HG02642 (cell line): ENCODE data around the gene SCGN.

Source experiments
- ATAC-seq: cut with Tn5 transposase; IDR thresholded peaks from one replicate; pipeline ENCODE4 v1.9.1; 2021; ENCODE audit warnings: mild to moderate bottlenecking; ENCODE audit not compliant: unreplicated experiment, poor library complexity

Gene SCGN

GRCh38 chr6:25682324-25682723 is 30.3 kb downstream of the SCGN start:
- ATAC-seq = no peak

GRCh38 chr6:25684565-25684964 is 32.5 kb downstream of the SCGN start:
- no peak for ATAC-seq

DNA sequence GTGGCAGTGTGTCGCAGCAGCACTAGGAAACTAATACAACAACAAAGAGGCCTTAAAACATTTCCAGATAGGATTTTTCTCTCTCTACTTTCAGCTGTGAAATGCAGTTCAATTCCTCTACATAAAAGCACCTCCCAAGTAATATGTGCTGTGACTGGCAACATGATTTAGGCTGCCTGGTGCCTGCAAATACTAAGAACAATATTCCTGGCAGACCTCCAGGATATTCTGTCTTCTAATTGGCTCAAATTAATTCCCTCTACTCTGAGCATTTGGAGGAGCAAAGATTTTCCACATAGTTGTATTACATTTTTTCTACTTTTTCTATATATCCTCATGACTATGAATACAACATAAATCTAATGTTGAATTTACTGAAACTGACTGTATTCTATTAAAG is 33.2 kb downstream of the SCGN start:
- no peak for ATAC-seq

GRCh38 chr6:25685896-25686295 is 33.9 kb downstream of the SCGN start:
- ATAC-seq = no peak

DNA sequence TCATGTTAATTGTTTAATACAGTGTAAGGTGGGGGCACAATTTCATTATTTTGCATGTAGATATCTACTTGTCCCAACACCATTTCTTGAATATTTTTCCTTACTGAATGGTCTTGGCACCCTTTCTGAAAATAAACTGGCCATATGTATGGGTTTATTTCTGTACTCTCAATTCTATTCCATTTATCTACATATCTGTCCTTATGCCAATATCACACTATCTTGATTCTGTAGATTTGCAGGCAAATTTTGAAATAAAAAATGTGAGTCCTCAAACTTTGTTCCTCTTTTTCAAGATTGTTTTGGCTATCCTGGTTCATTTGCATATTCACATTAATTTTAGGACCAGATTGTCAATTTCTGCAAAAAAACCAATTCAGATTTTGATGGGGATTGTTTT is 34.8 kb downstream of the SCGN start:
- ATAC-seq = no peak

DNA sequence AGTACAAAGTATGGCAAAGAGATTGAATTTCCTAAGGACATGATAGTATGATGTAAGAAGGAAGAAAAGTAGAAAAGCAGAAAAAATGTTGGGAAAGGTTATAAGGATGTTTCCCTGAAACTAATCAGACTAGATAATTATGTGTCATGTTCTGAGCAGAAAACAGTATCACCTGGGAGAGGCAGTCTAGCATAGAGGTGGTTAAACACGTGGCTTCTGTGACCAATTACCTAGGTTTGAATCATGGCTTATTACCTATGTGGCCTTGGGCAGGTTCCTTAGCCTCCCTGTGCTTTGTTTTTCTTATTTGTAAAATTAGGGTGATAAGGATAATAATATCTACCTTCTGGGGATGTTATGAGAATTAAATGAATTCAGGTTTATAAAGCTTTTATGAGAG is 38.0 kb downstream of the SCGN start:
- ATAC-seq = no peak

DNA sequence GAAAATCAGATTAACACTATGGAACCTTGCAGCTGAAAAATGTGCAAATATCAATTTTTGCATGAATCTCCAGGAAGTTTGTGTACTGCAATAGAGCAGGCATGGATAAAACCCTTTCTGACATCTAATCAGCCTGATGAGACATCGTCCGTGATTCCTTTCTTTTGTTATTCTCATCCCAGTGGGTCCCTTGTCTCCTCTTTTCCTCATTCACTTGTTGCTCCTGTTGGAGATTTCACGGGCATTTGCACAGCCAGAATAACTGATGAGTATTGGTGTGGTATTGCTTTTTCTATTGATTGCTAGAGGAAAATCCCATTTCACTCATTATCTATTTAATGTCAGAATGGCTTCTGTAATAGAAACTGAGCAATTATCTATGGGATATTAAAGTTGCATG is 39.9 kb downstream of the SCGN start:
- no peak for ATAC-seq

DNA sequence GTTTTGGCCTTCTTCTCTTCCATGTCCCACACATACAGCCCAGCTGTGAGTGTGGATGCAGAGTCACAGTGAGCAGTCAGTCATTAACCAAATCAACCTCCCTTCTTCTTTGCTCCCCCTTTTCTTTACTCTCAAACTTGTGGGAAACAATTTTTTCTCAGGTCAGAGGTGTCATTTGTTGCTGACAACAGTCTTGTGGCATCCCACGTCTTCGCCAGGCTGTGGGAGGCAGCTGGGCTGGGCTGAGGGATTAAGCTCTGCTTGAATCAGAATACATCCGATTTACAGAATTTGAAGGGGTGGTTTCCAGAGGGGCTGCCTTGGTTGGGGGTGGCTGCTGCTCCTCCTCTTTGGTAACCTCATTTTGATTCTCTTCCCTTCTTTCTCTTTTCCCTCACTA is 40.5 kb downstream of the SCGN start:
- no peak for ATAC-seq

GRCh38 chr6:25694366-25694765 is 42.4 kb downstream of the SCGN start:
- no peak for ATAC-seq

DNA sequence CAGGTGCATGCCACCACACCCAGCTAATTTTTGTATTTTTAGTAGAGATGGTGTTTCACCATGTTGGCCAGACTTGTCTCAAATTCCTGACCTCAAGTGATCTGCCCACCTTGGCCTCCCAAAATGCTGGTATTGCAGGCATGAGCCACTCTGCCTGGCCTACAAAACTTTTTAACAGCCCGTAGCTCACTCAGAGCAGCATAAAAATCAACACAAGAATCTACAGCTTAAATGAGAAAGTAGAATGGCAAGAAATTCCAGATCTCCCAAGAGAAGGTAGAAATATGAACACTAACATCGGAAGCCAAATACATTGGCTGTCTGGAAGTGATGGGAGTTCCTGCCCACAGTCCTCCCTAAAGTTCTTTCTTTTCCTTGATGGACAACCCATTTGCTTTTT is 43.7 kb downstream of the SCGN start:
- no peak for ATAC-seq

DNA sequence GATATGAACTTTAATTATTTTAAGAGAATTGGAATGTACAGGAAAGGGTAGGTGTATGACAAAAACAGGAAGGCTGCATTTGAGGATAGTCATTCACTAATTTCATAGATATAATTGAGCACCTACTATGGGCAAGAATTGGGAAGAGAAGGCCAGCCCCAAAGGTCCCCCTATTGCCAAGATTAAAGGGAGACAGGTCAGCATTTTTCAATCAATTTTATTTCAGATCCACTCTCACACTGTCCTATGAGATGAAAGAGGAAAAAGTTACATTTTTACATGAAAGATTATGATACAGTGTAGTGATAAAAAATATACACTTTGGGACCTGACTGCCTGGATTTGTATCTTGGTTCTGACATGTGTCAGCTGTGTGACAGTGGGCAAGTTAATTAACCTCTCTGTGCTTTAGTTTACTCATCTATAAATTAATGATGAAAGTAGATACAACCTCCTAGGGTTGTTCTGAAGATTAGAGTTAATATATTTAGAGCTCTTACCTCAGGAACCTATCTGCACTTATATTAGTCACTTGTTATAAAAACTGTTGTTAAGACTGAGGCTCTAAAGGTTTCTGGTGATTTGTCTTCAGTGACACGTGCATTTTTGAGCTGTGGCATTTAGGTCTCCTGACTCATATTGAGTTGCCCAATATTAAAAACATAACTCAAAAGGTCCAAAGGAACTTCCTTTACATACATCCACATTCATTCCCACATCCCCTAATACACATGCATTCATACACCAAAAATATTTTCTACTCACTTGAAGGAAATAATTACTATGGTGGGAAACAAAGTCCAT is 45.7 kb downstream of the SCGN start:
- ATAC-seq = no peak

DNA sequence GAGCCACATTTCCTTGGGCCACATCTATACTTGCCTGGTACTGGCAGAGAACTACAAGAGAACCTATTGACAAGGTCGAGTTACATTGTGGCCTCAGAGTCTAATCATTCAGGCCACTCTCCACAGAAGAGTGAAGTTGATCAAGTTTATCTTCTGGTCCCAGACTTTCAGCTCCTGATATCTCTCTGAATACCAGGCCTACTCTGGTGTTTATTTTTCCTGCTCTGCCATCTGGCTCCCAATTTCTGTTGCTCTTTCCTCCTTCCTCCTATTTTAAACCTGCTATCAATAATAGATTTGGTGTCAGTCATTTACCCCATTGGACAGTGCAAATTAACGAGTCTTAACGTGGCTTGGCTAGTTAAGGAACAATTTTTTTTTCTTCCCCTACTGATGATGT is 46.6 kb downstream of the SCGN start:
- no peak for ATAC-seq

DNA sequence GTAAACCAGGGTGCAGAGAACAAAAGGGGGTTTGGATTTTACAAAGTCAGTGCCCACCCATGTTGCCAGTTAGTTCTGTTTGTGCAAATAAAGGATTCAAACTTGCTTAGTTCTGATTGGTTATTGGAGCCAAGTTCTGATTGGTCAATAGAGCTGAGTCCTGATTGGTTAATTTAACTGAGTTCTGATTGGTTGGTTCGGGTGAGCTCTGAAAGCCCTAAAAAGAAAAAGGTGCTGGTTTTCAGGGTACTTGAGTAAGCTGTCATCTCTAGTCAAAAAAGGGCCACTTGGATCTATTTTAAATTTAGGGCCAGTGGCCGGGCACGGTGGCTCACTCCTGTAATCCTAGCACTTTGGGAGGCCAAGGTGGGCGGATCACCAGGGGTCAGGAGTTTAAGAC is 47.6 kb downstream of the SCGN start:
- ATAC-seq = no peak

DNA sequence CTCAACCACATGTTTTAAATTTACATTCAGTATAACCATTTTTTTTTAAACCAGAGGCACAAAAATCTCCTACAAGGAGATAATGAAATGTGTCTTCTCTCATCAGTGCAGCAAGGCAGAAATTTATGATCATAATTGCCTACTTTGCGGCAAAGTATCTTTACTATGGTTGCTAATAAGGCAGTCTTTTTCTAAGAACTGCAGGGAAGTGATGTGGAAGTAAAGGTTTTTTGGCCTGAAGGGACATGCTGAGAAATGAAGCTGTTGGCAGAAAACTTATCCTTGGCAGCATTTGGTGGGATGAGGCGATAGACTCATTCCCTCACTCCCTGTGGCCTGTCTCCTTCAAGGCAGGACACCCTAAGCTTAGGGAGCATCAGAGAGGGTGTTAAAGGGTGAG is 48.7 kb downstream of the SCGN start:
- ATAC-seq = no peak

- no peak for ATAC-seq
Observed at GRCh38 chr6:25701807-25702206, 49.8 kb downstream of the SCGN start.

DNA sequence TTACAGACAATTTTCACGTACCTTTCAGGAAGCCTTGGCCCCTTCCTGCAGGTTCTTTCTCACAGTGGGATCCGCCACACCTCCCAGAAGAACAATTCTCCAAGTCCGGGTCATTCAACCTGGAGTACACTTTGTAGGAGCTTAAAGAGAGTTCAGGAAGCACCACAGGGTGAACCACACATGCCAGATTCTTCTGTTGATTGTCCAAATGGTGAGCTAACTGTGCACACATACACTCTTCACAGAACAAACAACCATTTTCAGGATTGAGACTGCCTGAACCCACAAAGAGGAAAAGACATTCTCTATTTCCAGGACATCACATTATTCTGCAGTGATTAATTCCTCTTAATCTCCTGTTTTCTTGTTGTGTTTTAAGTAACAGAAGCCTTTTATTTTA is 51.0 kb downstream of the SCGN start:
- ATAC-seq = no peak

GRCh38 chr6:25704001-25704400 is 52.0 kb downstream of the SCGN start:
- no peak for ATAC-seq

GRCh38 chr6:25706314-25707014 is 54.4 kb downstream of the SCGN start:
- no peak for ATAC-seq

GRCh38 chr6:25709761-25710160 is 57.7 kb downstream of the SCGN start:
- ATAC-seq = no peak

DNA sequence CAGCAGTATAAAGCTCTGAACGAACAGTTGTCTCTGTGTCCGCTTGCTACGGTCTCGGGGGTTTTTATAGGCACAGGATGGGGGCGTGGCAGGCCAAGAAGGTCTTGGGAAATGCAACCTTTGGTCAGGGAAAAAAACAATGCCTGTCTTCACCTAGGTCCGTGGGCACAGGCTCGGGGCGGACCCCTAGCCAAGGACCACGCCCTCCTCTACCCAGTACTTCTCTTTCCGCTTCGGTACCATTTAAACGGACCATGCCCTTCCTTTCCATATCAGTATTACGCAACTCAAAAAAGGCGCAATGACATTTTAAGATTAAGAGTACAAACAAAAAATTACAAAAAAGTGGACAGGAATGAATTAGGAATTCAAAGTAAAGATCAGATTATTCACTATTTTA is 58.3 kb downstream of the SCGN start:
- ATAC-seq = no peak

DNA sequence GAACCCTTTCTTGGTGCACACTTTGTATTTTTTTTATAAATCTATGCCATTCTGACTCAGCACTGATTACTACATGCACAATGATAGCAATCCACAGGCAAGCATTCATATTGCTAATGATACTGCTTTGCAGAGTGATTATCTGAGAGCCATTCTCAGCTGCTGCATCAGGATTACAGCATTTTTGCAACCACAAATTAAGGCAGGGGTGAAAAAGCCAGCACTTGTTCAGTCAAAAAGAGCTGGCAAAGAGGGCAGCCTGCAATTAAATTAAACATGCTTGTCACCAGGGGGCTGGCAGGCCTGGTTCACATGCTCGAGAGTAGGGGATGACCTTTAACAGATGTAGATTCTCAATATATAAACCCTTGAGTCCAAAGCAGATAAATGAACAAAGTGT is 61.8 kb downstream of the SCGN start:
- no peak for ATAC-seq

DNA sequence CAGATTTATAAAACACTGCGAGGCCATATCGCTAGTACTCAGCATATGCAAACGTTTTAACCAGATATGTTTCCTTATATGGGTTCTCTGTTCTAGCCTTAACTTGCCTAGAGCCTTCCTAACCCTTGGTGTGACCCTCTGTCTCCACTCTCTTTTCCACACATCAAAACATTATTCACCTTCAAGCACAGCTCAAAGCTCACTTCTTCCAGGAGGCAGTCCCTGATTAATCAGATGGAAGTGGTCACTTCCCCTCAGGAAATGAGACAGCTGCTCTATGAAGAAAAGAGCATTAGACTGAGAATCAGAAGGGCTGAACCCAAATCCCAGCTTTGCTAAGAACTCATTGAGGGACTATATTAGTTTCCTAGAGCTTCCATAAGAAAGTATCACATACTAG is 62.8 kb downstream of the SCGN start:
- no peak for ATAC-seq
